ENCODE data around the gene CHST5. TPM values are rescaled to one million over a fixed set of nuclear protein-coding genes. Genes with fewer than 3 reads are reported as not detected.
"Not testable (repeated sequence)": the region's sequence is repeated elsewhere in the genome, so short reads cannot be mapped to it uniquely, and the experiment has no call there.

Gene CHST5
- total RNA-seq, 4 donors from 2014 or later: 0.19 TPM; not detected in 3

- no peaks in the 10 kb centered on the region for H3K9me3 ChIP-seq
- WGBS, 2 donors: 4 to 10% methylated on average over 8 to 20 of the region's 26 CpGs
- TF ChIP-seq POLR2A (IDR thresholded peaks at IDR 0.05) (peak in 1 of 4 donors; percentile 12), CTCF (IDR thresholded peaks at IDR 0.05) (no peak)
- peak overlapping the region; percentile 49 to 84 (median 76) for H3K4me3 ChIP-seq
- no peak for DNase-seq
- H3K27me3 ChIP-seq: no peaks in the 10 kb centered on the region
- peak overlapping the region; percentile 64 to 87 (median 76) for H3K27ac ChIP-seq
- peaks cover 0 to 22% (median 0%) of the 10 kb centered on the region in 3 donors for H3K4me1 ChIP-seq
- H3K36me3 ChIP-seq: no peaks in the 10 kb centered on the region
- intact Hi-C loops (cut with DNase I): no loop called here
Observed at GRCh38 chr16:75555213-75555706, 19.4 kb upstream of the CHST5 start.

GRCh38 chr16:75552951-75553350 lies 17.0 kb upstream of the CHST5 start:
- intact Hi-C loops (cut with DNase I): no loop called here
- H3K36me3 ChIP-seq: no peaks in the 10 kb centered on the region
- H3K27me3 ChIP-seq: no peaks in the 10 kb centered on the region
- H3K27ac ChIP-seq: peak overlapping the region in 1 of 4 donors; percentile 44
- peaks cover 0 to 25% (median 0%) of the 10 kb centered on the region in 3 donors for H3K4me1 ChIP-seq
- WGBS, 2 donors: 73% methylated on average over 2 of the region's 2 CpGs; no CpG with 5 or more reads in 1 of the 2 donors
- H3K4me3 ChIP-seq: no peak overlapping the region
- DNase-seq: no peak
- H3K9me3 ChIP-seq: no peaks in the 10 kb centered on the region
- TF ChIP-seq CTCF (IDR thresholded peaks at IDR 0.05) (no peak), POLR2A (IDR thresholded peaks at IDR 0.05) (no peak)

GRCh38 chr16:75550211-75550662 lies 14.3 kb upstream of the CHST5 start:
- DNase-seq: no peak
- TF ChIP-seq CTCF (IDR thresholded peaks at IDR 0.05) (peak; percentile 24 to 80 (median 48)), POLR2A (IDR thresholded peaks at IDR 0.05) (no peak)
- Histone ChIP-seq H3K27ac (peak overlapping the region in 3 of 4 donors; percentile 35 to 64 (median 47)), H3K4me1 (peaks cover 0 to 12% (median 0%) of the 10 kb centered on the region in 3 donors), H3K36me3 (no peaks in the 10 kb centered on the region), H3K27me3 (no peaks in the 10 kb centered on the region), H3K9me3 (no peaks in the 10 kb centered on the region), H3K4me3 (peak overlapping the region in 3 of 4 donors; percentile 6 to 54 (median 8))
- intact Hi-C loops (cut with DNase I): no loop called here
- 33 to 38% methylated on average over 7 of the region's 7 CpGs for WGBS, 2 donors

GRCh38 chr16:75548456-75548855 lies 12.5 kb upstream of the CHST5 start:
- H3K4me1 ChIP-seq; H3K4me3 ChIP-seq; H3K27ac ChIP-seq; H3K27me3 ChIP-seq; DNase-seq; H3K9me3 ChIP-seq; intact Hi-C loops (cut with DNase I): not testable (repeated sequence)
- peaks cover 0 to 12% (median 0%) of the 10 kb centered on the region in 3 donors for H3K36me3 ChIP-seq
- 89 to 92% methylated on average over 9 of the region's 9 CpGs for WGBS, 2 donors

- no peaks in the 10 kb centered on the region for H3K27me3 ChIP-seq
- DNase-seq: no peak
- no peak overlapping the region for H3K27ac ChIP-seq
- H3K9me3 ChIP-seq: no peaks in the 10 kb centered on the region
- WGBS, 2 donors: 91 to 97% methylated on average over 5 of the region's 7 CpGs
- no peak for TF ChIP-seq CTCF (IDR thresholded peaks at IDR 0.05)
- no peak for TF ChIP-seq POLR2A (IDR thresholded peaks at IDR 0.05)
- H3K4me1 ChIP-seq: peaks cover 0 to 5% (median 0%) of the 10 kb centered on the region in 3 donors
- intact Hi-C loops (cut with DNase I): no loop called here
- H3K4me3 ChIP-seq: no peak overlapping the region
- H3K36me3 ChIP-seq: peaks cover 0 to 18% (median 0%) of the 10 kb centered on the region in 3 donors
Observed at GRCh38 chr16:75546293-75546692, 10.4 kb upstream of the CHST5 start.

GRCh38 chr16:75545879-75546278 lies 10.0 kb upstream of the CHST5 start:
- H3K27me3 ChIP-seq; H3K4me1 ChIP-seq; H3K27ac ChIP-seq; intact Hi-C loops (cut with DNase I); H3K9me3 ChIP-seq; H3K4me3 ChIP-seq; DNase-seq: not testable (repeated sequence)
- H3K36me3 ChIP-seq: peaks cover 0 to 18% (median 0%) of the 10 kb centered on the region in 3 donors
- WGBS, 2 donors: 100% methylated on average over 1 of the region's 1 CpG; no CpG with 5 or more reads in 1 of the 2 donors

- intact Hi-C loops (cut with DNase I); H3K27ac ChIP-seq; H3K9me3 ChIP-seq; H3K4me3 ChIP-seq; H3K4me1 ChIP-seq; DNase-seq; H3K27me3 ChIP-seq: not testable (repeated sequence)
- peaks cover 0 to 18% (median 0%) of the 10 kb centered on the region in 3 donors for H3K36me3 ChIP-seq
- WGBS, 2 donors: 90 to 95% methylated on average over 6 to 8 of the region's 8 CpGs
Observed at GRCh38 chr16:75542462-75542861, 6.6 kb upstream of the CHST5 start.

Measured in esophagus squamous epithelium (tissue), 5 donors.